Measurements from ENCODE around the gene PGS1. TPM values are rescaled to one million over a fixed set of nuclear protein-coding genes. Genes with fewer than 3 reads are reported as not detected.

PGS1 gene
- total RNA-seq, 2 donors from 2014 or later = 52.0 to 98.4 TPM

DNA sequence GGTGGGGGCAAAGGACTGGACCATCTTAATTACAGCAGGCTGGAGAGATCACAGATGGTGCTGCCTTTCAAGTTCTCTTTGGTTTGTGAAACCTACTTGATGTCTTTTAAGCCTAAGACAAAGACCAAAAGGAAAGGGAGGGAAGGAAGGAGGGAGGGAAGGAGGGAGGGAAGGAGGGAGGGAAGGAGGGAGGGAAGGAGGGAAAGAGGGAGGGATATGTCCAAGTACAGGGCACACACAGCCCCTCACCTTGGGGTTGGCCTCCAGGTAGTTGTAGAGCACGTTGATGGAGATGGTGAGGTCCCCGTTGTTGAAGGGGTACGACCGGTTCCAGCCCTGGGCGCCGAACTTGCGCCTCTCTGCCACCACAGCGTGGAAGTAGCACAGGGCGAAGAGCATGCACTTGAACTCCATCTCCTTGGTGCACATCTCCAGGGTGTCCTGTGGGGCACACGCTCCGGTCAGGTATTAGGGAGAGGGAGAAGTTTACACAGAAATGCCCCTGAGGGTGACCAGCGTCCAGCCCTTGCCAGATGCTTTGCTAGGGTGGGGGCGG lies 55.4 kb downstream of the PGS1 start:
- DNase-seq (ENCODE audit: low spot score) (no peak), ATAC-seq (ENCODE audit: insufficient number of reproducible peaks, low FRiP score, low read depth) (no peak)
- Histone ChIP-seq H3K9me3 (no peaks in the 10 kb centered on the region), H3K4me1 (ENCODE audit: control insufficient read depth in 1 of 2, low read depth in 2 of 2) (no peaks in the 10 kb centered on the region), H3K36me3 (peaks cover 6% of the 10 kb centered on the region), H3K4me3 (no peak overlapping the region), H3K27me3 (replicated peaks; ENCODE audit: insufficient read depth) (no peaks in the 10 kb centered on the region), H3K27ac (no peak overlapping the region)
- TF ChIP-seq CTCF (IDR thresholded peaks at IDR 0.05) = no peak

DNA sequence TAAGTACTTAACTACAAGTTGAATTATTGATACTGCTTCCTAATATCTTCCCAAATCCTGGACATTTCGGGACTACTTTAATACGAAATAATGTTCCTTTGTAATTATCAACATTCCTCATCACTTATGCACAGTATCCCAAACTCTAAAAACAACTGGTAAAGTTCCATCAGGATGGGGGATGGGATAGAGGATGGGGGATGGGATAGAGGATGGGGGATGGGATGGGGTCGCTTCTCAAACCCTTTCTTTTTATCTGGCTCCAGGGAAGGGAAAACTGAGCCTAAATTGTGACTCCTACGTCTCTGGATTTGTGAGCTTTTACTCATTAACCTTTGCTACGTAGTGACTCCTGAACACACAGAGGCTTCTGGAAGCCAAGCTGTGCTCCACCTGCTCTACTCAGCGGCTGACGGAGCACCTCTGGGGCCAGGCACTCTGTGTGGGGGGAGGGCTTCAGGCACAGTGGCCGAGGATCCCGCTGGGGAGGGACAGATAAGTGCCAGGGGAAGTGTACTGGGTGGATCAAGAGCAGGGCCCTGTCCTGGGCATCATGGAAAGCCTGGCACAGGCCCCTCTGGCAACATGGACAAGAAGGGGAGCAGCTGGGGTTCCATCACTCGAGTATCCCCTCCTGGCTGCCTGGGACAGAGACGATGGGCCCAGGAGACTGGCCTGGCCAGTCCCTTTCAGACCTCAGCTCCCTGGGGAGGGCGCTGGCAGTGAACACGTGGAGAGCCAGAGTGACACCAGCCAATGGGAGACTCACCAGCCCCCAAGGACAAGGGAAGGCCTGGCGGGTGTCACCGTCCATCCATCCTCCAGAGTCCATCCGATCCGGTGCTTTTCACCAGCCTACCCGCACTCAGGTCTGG lies 56.2 kb downstream of the PGS1 start:
- no peak overlapping the region for H3K4me3 ChIP-seq
- no peaks in the 10 kb centered on the region for H3K27me3 ChIP-seq (replicated peaks; ENCODE audit: insufficient read depth)
- no peak for DNase-seq (ENCODE audit: low spot score)
- no peak overlapping the region for H3K27ac ChIP-seq
- ATAC-seq (ENCODE audit: insufficient number of reproducible peaks, low FRiP score, low read depth) = no peak
- TF ChIP-seq CTCF (IDR thresholded peaks at IDR 0.05) = no peak
- no peaks in the 10 kb centered on the region for H3K4me1 ChIP-seq (ENCODE audit: control insufficient read depth in 1 of 2, low read depth in 2 of 2)
- no peaks in the 10 kb centered on the region for H3K9me3 ChIP-seq
- H3K36me3 ChIP-seq = no peaks in the 10 kb centered on the region

- H3K4me1 ChIP-seq (ENCODE audit: control insufficient read depth in 1 of 2, low read depth in 2 of 2) = no peaks in the 10 kb centered on the region
- no peak for ATAC-seq (ENCODE audit: insufficient number of reproducible peaks, low FRiP score, low read depth)
- no peaks in the 10 kb centered on the region for H3K27me3 ChIP-seq (replicated peaks; ENCODE audit: insufficient read depth)
- H3K9me3 ChIP-seq = no peaks in the 10 kb centered on the region
- no peak for DNase-seq (ENCODE audit: low spot score)
- no peaks in the 10 kb centered on the region for H3K36me3 ChIP-seq
- no peak for TF ChIP-seq CTCF (IDR thresholded peaks at IDR 0.05)
- H3K4me3 ChIP-seq = no peak overlapping the region
- no peak overlapping the region for H3K27ac ChIP-seq
These were observed 57.0 kb downstream of the PGS1 start for GRCh38 chr17:78435330-78436005.

DNA sequence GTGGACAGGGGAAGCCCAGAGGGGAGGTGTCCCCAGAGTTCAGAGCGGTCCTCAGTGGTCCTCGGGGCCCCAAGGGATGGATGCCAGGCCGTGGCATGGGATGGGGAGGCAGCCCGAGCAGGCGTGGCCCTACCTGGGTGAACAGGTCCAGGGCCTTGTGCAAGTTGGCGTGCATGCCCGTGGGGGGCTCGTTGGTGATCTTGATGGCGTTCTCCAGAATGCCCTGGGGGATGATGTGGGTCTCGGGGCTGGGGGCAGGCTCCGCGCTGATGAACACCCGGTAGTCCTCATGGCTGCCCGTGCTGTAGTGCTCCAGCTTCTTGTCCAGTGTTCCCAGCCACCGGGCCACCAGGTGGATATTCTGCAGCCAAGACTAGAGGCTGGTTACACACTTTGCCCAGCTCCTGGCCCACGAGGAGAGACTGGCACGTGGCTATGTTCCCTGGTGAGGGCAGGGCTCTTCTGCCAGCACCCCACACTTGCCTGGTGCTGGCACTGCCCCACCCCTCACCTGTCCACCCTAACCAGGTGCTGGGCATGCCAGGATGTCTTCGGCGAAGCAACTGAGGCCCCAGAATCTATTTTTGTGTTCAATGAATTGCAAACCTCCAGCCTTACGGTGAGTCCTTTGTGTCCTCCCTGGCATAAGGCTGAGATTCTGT lies 59.2 kb downstream of the PGS1 start:
- ATAC-seq (ENCODE audit: insufficient number of reproducible peaks, low FRiP score, low read depth) = no peak
- no peak for TF ChIP-seq CTCF (IDR thresholded peaks at IDR 0.05)

GRCh38 chr17:78438271-78438691 lies 59.8 kb downstream of the PGS1 start:
- TF ChIP-seq CTCF (IDR thresholded peaks at IDR 0.05) = no peak
- no peak for DNase-seq (ENCODE audit: low spot score)

More for the DNA sequence above, 59.2 kb downstream of the PGS1 start:
- Histone ChIP-seq H3K9me3 (no peaks in the 10 kb centered on the region), H3K4me3 (no peak overlapping the region), H3K27me3 (replicated peaks; ENCODE audit: insufficient read depth) (no peaks in the 10 kb centered on the region), H3K27ac (no peak overlapping the region), H3K36me3 (no peaks in the 10 kb centered on the region), H3K4me1 (ENCODE audit: control insufficient read depth in 1 of 2, low read depth in 2 of 2) (no peaks in the 10 kb centered on the region)
- no peak for DNase-seq (ENCODE audit: low spot score)

More at GRCh38 chr17:78438271-78438691, 59.8 kb downstream of the PGS1 start:
- no peak for ATAC-seq (ENCODE audit: insufficient number of reproducible peaks, low FRiP score, low read depth)
- Histone ChIP-seq H3K27ac (no peak overlapping the region), H3K9me3 (no peaks in the 10 kb centered on the region), H3K4me3 (no peak overlapping the region), H3K36me3 (no peaks in the 10 kb centered on the region), H3K4me1 (ENCODE audit: control insufficient read depth in 1 of 2, low read depth in 2 of 2) (no peaks in the 10 kb centered on the region), H3K27me3 (replicated peaks; ENCODE audit: insufficient read depth) (no peaks in the 10 kb centered on the region)
